GM04504 (cell line): ENCODE results near the gene ELAVL2.

ENCODE experiments used
- DNase-seq: peaks from one replicate; pipeline ENCODE4 v3.0.0-alpha.2; 2012; ENCODE audit warnings: low read depth

ELAVL2 gene

DNA sequence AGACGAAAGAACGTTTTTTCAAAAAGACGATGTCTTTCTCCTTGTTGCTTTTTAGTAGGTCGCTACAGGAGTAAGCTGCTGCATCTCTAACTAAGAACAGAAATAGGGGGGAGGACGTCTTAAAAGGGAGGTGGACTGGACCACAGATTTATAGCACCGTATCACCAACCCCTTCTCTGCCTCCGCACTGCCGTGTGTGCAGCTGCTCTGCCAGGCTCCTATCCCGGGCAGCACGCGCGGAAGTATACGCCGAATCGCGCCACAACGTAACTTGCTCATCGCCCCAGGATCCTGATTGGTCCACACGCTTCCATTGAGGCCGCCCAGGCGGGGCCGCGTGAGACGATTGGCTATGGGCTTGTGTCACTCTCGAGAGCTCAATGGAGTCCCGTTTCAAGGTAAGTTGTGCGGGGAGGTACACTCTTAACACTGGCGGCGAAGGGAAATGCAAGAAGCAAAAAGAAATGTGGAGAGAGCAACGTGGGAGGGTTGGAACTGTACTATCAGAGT, at the start of gene ELAVL2:
ELAVL2 (minus strand) TSS at position 121 of the 510 bp plus-strand sequence. CDS start 64,006 bp downstream, outside the sequence.
- DNase-seq, result peak; percentile 66

DNA sequence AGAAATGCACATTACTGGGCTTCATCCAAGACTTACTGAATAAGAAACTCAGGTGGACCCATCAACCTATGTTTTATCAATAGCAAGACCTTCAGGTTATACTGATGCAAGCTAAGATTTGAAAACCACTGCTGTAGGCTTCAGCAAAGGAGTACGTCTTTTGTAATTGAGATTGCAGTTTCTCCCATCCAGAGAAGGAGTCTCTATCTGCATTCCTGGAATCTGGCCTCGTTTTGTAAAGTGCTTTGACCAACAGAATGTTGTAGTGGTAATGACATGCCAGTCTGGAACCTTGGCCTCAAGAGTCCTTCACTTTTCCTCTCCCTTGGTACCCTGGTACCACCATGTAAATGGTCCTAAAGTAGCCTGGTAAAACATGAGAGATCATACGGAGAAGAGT, 32.2 kb upstream of the ELAVL2 start:
- no peak for DNase-seq

DNA sequence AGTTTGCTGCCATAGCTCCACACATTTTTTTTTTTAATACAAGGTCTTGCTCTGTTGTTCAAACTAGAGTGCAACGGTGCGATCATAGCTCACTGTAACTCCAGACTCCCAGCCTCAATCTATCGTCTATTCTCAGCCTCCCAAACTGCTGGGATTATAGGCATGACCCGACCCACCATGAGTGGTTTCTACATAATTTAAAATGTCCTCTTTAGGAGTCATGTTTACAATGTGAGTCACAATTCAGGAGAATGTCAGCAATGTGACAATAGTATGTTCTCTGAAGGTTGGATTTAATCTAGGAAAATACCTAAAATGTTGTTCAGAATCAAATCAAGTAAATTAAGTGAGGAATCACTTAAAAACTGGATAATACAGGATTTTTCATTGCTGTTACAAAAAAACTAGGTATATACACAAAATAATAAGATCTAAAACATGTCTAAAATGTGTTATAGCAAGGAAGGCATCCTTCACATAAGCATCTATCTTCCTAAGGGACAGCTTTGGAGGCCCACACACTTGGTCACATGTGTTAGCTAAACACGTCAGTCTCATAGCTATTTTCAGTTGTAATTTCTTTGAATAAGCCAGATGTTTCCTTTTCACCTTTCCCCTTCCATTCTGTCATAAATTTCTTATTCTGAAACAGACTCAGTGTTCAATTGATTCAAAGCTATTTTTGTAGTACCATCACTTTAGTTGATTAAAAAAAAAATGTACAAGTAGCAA, 30.0 kb upstream of the ELAVL2 start:
- no peak for DNase-seq

DNA sequence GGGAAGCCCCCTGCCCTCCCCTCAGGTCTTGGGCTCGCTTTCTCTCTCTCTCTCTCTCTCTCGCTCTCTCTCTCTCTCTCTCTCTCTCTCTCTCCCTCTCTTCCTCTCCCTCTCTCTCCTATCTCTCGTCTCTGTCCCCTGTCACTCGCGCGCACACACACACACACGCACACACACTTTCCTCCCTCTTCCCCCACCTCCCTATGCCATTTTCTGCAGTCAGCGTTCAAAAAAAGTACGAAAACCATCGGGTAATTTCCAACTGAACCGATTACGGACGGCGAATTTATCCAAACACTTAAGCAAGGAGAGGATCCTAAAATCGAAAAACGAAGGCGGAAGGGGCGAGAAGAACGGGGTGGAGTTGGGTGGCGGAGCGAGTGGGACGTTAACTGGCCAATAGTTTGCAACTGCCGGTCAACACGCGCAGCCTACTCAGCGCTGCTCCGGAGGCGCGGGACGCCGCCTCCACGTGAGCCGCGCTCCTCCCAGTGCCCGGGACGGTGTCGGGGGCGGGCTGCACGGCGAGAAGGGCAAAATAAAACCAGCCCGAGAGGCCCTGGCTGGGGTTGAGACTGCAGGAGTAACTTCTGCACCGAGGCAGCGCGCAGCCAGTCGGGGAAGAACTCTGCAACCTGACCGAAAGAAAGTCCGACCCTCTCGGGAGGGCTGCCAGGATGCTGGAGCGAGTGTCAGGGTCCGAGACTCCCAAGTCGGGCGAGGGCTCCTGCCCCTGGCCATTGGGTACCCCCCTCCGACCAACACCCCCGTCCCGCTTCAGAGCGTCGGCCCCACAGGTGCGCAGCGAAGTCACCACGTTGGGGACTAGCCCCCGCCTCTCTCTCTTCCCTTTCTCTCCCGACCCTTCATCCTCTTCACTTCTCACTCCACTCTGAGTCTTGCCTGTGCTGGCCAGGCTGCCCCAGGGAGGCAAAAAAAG, 24.9 kb upstream of the ELAVL2 start:
- no peak for DNase-seq

DNA sequence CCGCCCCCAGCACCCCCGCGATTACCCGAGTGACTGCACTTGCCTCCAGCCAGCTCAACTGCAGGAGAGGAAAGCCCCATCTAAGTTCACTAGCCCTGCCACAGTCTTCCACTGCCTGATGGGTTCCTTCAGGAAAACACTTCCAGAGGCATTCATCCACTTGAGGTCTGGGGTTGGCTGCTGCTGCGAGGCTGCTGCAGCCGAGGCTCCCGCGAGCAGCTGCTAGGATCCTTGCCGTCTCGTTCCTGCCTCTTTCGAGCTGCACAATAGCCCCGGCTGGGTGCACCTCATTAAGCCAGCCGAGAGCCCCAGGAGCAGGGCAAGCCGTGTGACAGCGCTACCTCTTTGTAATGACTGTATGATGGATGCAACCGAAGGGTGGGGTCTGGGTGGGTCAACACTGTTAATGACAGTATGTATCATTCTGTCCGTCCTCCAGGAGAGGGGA, 24.2 kb upstream of the ELAVL2 start:
- no peak for DNase-seq

- no peak for DNase-seq
Observed at GRCh38 chr9:23849379-23850035, 23.5 kb upstream of the ELAVL2 start.

DNA sequence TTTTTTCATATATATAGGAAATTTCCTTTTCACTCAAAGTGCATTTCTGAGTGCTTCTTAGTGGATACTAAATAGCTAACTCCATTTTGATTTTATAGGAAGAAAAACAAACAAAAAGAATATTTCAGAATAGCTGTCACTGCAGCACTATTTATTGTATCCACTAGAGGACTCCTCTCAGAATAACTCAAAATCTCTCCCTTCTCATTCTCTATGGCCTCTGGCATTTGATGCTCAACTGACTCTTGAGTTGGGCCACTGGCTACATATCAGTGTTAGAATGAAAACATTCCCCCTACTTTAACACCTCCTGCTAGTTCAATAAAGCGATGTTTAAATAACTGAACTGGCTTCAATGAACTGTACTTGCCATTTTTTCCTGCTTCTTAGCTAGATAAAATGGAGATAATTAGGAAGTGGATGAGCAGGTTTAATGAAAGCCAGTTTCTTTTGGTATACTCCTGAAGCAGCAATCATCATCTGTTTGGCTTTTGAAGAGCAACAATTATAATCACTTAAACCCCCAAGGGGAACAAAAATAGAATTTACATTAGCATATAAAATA, 16.6 kb upstream of the ELAVL2 start:
- DNase-seq, result no peak

DNA sequence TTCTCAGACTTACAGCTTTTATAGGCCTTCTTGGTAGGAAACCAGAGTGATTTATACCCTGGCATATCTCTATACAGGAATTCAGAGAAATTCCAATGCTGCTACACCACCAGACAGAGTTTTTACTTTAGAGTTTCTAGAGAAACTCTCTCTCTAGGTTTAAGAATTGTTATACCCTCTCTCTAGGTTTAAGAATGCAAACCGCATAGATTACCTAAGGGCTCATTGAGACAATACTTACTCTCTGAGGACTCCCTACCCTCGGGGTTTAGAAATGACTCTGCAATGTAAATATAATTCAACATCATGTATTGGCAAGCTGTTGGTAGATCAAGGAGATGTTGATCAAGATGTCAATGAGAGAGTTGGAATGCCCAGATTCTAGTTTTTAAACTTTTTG, 15.3 kb upstream of the ELAVL2 start:
- no peak for DNase-seq

DNA sequence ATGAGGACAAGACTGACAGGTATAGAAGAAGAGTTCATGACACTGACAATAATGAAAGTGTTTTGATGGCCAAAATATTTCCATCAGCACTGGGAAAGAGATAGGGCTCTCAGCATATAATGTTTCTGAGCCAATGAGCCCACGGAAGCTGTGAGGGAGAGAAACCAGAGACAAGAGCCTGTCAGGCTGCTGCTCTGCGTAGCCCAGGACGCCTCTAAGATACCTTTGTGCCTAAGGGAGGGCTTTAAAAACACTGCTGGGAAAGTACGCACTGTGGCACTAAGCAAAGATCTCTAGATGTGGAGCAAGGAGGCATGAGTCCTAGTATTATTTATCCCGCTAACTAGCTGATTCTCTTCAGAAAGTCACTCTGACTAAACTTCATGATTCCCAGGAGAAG, 11.0 kb upstream of the ELAVL2 start:
- no peak for DNase-seq

- DNase-seq, result no peak
Observed at GRCh38 chr9:23830929-23831730, 5.1 kb upstream of the ELAVL2 start.

- DNase-seq, result no peak
Observed at GRCh38 chr9:23830476-23830805, 4.4 kb upstream of the ELAVL2 start.

DNA sequence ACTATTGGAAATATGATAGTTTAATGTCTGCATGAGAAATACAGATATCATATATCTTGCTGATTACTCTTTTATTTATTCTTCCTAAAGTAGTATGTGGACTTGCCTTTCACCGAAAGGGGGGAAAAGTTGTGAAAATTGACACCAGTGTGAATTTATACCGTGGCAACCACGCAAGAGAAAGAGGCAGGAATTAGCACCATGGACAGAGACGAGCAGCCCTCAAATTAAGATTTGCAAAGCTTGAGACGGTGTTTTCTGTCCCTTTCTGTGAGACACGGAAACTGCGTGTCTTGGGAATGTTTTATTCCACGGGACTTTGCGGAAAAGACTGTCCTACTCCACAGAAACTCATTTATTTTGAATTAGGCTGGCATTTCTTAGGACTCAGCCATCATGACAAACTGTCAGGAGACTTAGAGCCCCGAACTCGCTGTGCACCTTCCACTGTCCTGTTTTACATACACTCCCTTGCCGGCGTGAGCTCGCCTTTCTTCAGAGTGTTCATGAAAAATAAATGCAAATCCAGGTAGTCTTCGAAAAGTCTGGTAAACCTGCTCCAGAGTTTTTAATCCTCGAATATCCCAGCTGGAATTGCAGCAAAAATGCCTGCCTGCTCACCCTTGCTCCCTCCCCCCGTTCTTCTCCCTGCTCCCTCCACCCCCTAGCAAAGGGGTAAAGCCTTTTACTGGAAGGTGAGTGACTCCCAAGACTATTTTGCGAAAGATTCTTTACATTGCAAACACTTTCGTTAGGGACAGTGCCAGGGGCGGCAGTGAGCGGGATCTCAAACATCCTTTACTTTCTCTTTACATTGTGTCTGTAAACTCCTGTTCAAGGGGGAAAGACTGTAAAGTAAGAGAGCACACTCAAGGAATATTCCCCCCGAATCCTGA, 3.8 kb upstream of the ELAVL2 start:
- DNase-seq, result no peak

DNA sequence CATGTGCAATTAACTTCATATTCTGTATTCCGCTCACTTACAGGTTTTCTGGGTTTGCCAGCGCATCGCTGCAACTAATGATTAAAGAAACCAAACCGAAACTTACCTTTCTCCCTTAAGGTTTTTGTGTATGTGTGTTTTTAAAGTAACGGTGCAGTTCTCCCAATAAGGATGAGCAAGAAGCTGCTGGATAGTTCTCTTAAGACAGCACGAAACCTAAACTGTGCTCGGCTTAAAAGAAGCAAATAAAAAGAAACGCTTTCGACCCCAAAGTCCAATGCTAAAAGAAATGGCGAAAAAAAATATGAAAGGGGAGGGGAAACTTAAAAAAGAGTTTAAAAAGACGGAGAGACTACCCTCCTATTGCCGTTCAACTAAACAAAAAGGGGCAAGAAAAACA, 340 bp downstream of the ELAVL2 start:
- no peak for DNase-seq

- DNase-seq, result no peak
Observed at GRCh38 chr9:23824830-23825591, 1.0 kb downstream of the ELAVL2 start.

DNA sequence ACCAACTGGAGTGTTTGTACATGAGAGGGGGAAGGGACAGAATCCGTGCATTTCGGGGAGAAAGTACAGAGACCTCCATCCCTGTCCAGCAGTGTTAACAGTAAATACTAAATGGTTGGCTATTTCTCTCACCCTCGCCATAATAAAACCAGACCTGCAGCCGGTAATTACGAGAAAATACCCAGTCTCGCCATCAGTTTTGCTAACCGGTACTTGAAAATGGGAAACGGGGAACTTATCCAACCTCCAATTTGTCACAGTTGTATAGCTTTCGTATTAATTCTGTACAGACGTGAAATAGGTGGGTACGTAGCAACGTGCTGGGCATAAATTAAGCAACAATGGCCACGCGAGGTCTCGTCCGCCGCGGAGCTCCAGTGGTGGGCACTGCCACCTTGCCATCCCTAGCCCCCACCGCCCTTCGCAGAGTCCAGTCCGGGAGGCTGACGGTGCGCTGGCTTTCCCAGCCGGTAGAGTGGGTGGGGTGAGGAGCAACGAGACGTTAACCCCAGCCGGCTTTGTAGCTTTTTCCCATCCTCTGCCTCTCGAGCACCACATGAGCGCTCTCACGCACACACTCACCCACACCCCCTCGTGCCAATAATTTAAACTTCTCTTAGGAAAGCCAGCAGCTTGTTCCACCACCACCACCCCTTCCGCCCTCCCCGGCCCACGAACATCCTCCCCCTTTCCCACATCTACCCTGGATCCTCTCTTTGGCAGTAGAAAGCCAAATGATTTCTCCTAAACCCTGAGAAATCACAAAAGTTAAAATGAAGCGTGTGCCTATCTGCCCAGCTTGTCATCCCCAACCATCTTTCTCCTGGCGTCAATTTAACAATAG, 1.8 kb downstream of the ELAVL2 start:
- DNase-seq, result no peak

DNA sequence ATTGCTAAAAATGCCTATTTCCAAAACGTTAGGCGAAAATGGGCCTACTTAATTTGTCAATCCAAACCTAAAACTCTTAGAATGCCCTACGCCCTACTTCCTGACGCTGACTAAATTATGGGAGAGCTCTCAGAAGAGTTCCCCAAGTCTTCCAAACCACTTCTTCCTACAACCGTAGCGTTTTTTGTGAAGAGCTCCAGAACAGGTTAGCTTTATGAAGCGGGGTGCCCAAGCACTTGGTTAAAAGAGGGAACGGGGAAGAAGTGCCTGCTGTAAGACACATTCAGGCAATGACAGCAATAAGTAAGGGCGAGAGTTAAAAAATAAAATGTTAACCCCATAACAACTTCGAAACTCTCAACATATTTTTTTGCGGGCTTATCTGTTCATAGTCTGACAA, 2.8 kb downstream of the ELAVL2 start:
- no peak for DNase-seq

- DNase-seq, result no peak
Observed at GRCh38 chr9:23822261-23823169, 3.5 kb downstream of the ELAVL2 start.
